Measurements from ENCODE around the gene SMYD4. TPM values are rescaled to one million over a fixed set of nuclear protein-coding genes. Genes with fewer than 3 reads are reported as not detected.

SMYD4 gene
- total RNA-seq, 4 donors from 2014 or later: 14.7 to 35.6 (median 19.8) TPM

- no peak for TF ChIP-seq CTCF (IDR thresholded peaks at IDR 0.05; ENCODE audit: low read depth)
Measured at GRCh38 chr17:1758807-1759206, 70.9 kb downstream of the SMYD4 start.

- no peak for TF ChIP-seq CTCF (IDR thresholded peaks at IDR 0.05; ENCODE audit: low read depth)
Measured at GRCh38 chr17:1755827-1756262, 73.9 kb downstream of the SMYD4 start.

GRCh38 chr17:1755252-1755826 lies 74.4 kb downstream of the SMYD4 start:
- TF ChIP-seq CTCF (IDR thresholded peaks at IDR 0.05; ENCODE audit: low read depth): no peak

GRCh38 chr17:1754430-1755112 lies 75.1 kb downstream of the SMYD4 start:
- TF ChIP-seq CTCF (IDR thresholded peaks at IDR 0.05; ENCODE audit: low read depth): no peak

- no peak for TF ChIP-seq CTCF (IDR thresholded peaks at IDR 0.05; ENCODE audit: low read depth)
Measured at GRCh38 chr17:1753767-1754429, 75.8 kb downstream of the SMYD4 start.

- TF ChIP-seq CTCF (IDR thresholded peaks at IDR 0.05; ENCODE audit: low read depth): no peak
Measured at GRCh38 chr17:1752425-1753262, 77.1 kb downstream of the SMYD4 start.
